Activated CD4-positive, alpha-beta T cell treated with anti-CD3 and anti-CD28 coated beads, Interleukin-10, Interleukin-2, amounts not matched to agents 100 ng/mL and 50 ng/mL, durations not matched to agents 16 hours and 8 hours (primary cell): ENCODE results near the gene OGFOD3.

Experiments
- DNase-seq: peaks from one replicate; pipeline ENCODE4 v3.0.0-alpha.2; 2020

Gene OGFOD3

DNA sequence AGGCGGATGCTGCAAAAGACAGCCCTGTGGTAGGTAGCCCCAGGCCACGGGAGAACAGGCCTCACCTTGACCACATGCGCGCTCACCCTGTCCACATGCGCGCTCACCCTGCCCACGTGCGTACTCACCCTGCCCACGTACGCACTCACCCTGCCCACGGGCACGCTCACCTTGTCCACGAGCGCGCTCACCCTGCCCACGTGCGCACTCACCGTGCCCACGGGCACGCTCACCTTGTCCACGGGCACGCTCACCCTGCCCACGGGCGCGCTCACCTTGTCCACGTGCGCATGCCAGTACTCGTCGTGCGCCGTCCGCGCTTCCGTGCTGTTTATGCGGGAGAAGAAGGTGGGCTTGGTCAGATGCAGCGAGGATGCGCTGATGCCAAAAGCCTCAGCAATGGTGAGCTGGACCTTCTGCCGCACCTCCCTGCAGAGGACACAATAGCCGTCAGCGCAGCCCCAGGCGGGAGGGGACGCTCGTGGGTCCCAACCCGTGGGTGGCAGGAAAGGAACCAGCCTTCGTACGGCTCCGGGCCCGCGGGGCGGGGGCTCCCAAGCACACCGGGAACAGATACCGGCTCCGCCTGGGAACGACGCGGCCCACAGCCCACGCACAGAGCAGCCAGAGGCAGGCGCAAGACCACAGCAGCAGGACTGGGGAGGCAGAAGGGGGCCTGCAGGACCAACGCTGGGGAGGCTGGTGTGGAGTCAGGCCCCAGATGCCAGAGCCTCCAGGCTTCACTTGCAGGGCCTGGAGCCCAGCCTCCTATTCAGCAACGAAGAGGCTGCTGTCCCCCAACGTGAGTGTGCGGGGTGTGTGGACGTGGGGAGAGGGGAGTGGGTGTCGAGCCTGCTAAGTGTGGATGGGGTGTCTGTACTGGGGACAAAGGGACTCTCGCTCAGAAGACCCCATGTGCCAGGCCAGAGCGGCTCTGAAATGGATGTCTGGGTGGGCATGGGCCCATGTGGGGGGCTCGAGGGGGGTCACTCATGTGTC is 14.4 kb downstream of the OGFOD3 start:
- no peak for DNase-seq

DNA sequence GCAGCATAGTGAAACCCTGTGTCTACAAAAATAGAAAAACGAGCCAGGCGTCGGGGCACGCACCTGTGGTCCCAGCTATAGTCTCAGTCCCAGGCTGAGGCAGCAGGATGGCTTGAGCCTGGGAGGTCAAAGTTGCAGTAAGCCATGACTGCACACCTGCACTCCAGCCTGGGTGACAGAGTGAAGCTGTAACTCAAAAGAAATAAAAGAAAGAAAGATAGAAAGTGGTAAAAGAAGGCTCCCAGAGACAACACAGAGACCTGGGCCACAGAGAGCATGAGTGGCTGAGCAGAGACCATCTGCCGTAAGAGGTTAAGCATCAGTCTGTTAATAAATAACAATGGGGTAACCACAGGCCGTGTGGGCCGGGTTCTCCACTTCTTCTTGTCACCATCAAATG is 15.5 kb downstream of the OGFOD3 start:
- DNase-seq, result no peak

DNA sequence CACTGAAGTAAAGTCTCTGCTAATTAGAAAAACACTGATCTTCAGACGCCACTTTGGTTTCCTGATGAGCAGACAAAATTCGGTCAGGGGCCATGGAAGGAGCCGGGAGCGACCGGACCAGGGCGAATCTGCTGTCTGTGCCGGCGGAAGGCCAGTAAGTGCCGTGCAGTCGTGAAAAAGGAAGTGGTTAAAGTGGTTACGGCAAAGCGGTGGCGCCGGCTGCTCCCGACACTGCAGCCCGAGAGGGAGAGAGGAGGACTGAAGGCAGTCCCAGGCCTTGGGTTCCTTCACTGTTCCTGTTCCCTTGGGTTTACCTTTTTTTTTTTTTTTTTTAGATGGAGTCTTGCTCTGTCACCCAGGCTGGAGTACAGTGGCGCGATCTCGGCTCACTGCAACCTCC is 17.6 kb downstream of the OGFOD3 start:
- DNase-seq, result peak; percentile 77

DNA sequence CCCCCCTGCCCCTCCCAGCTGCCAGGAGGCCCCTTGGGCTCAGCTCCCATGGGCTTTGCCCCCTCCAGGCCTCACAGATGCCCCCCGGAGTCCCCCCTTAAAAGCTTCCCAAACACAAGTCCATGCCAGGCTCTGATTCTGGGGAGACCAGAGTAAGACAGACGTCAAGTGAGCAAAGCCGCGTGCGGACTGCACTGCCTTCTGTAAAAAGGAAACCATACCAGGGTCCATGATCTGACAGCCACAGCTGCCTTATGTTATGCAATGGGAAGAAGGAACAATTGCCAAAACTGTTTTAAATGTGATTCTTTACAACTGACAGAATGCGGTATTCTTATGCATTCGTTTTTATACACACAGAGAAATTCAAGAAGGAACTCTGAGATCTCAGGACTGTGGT is 18.2 kb downstream of the OGFOD3 start:
- DNase-seq, result no peak

DNA sequence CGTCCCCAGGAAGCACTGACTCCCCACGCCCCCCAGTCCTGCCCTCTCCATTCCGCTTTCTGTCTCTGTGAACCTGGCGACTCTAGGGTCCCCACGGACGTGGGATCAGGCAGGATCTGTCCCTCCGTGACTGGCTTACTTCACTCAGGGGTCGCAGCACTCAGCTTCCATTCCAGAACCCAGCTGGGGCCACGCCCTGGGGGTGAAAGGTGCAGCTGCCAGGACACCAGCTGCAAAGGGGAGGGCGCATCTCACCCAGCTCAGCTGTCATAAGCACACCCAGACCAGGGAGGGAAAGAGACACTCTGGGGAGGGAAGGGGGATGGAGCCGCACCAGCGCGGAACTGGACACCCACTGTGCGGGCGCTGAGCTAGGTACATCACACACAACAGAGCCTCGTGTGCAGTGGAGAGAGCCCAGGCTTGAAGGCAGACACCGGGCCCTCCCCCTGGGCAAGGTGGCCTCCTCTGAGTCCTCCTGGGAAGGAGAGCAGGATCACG is 18.7 kb downstream of the OGFOD3 start:
- DNase-seq, result no peak

DNA sequence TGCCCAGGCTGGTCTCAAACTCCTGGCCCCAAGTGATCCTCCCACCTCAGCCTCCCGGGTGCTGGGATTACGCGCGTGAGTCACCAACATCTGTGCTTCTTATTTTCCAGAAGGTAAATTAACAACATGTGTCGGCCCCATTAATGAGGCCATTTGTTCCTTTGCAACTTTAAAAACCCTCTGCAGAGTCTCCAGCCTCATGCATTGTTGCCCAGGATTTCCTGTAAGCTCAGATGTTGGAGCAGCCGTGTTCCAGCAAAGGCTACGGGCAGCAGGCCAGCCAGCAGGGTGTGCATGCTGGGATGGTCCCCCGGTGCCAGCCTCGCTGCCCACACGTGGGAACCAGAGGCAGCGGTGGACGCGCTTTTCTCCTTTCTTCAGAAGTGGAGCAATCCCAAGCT is 19.3 kb downstream of the OGFOD3 start:
- no peak for DNase-seq

DNA sequence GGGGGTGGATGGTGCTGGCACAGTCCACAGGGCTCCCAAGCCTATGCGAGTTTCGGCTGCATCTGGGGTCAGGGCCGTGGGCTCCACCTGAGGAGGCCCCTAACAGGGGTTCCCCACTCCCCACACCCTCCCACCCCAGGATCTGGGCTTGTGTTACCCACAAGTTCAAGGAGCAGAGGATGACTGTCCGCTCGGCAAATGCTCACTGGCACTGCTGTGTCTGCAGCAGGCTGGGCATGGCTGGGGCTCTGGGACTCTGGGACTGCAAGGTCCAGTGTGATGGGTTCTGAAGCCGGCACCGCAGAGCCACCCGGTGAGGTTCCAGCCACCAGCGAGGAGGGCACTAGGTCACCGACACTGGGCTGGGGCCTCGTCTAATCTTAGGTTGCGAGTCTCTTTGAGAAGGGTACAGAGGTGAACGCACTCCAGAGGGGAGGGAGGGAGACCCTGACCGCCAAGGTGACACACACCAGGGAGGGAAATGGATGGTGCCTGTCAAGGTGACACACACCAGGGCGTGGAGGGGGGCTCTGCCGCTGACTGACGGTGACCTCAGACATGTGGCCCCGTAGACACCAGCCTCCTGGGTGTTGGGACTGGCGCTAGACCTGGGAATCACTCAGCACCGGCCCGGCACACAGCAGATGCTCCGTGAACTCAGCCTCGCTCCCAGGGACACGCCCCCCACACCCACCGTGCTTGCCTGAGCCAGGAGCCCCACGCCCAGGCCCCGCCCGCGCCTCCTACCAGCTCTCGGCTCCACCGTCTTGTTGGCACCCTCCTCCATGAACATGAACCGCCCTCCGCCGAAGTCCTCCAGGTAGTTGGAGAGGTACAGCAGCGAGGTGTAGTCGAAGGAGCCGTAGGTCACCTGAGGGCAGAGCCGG is 20.7 kb downstream of the OGFOD3 start:
- DNase-seq, result no peak

DNA sequence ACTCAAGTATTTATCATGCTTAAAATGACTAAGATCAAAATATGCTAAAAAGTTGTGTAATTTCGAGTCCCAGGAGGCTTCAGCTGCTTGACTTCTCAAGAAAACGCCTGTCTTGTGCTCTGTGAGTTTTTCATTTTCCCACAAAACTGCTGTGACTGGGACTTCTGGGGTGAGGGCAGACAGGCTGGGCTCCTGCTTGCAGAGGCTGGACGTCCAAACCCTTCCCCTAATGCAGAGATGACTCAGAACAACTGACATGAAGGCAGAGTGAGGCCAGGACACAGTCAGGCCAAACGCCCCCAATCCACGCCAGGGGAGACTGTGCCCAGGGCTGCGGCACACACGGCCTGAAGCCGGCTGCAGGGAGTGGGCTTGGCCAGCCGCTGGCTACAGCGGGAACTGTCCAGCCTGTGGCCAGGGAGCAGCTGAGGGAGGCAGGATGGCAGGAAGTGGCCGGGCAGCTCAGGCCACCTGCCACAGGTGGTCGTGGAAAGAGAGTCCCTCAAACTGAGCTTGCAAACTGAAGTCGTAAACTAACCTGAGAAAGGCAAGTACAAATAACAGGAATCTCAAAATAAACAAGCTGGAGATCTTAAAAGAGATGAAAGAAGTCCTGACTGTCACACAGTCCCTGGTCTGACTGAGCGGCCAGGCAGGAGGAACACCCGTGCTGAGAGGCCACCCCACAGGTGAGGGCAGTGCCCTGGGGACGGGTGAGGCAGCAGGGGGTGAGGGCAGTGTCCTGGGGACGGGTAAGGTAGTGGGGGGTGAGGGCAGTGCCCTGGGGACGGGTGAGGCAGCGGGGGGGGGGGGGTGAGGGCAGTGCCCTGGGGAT is 21.6 kb downstream of the OGFOD3 start:
- DNase-seq, result no peak

DNA sequence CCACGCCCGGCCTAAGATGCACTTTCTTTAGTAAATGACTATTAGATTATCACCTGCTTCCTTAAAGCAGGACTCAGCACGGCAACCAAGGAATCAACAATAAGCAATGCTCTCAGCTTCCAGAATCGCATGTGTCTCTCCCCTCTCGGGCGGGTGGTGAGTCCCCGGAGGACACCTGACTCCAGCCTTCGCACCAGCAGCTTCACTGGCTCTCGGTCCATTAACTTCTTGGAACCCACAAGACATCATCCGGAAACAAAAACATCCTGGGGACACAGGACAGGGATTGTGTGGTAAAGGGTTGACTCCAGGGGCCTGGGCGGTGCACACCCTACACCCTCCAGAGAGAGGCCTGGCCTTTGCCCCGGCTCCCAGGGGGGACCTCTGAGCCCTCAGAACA is 24.1 kb downstream of the OGFOD3 start:
- DNase-seq, result no peak

DNA sequence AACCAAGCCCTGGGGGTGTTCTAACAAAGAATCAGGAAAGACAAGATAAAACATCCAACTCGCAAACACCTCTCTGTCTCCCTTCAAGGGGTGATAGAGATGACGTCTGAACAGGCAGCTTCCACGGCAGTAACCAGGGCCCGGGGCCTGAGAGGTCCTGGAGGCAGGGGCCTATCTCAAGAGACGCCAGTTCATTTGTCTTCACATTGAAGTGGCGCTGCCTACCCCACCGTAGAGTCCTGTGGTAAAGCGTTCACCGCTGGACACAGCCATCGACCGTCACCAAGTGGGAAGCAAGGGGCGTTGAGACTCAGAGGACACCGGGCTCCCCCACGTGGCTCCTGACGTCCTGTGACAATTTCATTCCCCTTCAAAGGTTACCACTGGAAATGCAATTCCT is 25.4 kb downstream of the OGFOD3 start:
- DNase-seq, result no peak

DNA sequence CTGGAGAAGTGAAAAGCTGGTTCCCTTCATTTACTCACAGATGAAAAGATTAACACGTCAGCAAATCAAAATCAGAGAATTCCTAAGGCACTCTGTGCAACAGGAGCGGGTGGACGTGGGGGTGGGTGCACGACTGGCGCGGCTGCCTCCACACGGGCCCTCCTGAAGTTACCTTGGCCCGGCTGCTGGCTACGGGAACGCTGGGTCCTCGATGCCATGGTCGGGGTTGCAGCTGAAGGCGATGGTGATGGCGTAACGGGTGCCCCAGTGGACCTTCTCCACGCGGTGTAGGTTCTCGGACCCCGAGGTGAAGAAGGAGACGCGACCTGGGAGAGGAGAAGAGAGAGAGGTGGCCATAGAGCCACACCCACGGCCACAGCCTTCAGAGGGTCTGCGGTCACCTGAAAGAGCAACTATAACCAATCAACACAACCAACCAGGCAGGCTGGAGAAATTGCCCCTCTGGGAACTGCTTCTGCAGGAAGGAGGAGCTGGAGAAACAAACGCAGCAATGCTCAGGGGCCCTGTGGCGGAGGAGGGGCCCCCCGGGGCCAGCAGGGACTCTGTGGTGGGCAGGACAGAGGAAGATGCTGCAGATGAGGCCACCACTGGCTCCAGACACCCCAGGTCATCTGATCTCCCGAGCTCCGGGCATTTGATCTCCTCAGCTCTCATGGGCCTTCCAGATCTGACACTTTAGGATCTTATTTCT is 26.0 kb downstream of the OGFOD3 start:
- DNase-seq, result no peak

DNA sequence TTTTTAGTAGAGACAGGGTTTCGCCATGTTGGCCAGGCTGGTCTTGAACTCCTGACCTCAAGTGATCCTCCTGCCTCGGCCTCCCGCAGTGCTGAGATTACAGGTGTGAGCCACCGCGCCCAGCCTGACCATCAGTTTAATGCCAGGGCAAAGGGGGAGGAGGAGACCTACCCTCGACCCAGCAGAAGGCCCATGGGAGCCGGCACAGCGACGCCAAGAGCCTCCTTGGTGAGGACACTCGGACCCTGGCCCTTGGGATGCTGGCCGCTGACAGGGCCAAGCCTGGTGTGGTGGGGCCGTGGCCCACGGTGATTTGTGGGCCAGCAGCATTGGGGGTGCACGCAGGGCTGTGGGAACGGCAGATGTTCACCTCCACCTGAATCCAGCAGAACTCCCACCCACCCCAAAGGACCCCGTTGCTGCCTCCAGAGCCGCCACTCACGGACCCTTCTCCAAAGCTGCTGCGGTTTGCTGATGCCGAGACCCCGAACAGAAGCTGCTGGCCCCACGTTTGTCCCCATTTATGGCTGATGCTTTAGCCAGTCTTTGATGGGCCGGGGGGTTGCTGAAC is 26.8 kb downstream of the OGFOD3 start:
- DNase-seq, result no peak

DNA sequence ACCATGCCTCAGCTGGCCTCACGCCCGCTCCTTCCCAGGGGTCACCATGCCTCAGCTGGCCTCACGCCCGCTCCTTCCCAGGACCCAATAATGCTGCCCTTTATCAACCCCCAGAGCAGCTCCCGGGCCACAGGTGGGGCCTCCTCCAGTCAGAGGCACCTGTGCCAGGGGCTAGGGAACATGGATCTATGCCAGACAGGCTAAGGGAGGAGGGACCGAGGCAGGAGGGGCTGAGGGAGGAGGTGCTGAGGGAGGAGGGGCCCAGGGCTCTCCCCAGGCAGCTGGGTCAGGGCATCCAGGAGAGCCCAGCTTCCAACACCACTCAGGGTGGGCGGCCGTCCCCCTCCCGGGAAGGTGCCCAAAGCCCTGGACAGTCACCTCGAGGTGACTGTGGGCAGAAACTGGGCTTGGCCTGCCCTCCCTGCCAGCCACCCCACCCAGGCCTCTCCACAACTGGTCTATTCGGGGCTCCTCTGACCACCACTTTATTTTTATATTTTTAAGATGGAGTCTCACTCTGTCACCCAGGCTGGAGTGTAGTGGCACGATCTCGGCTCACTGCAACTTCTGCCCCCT is 27.4 kb downstream of the OGFOD3 start:
- DNase-seq, result no peak

DNA sequence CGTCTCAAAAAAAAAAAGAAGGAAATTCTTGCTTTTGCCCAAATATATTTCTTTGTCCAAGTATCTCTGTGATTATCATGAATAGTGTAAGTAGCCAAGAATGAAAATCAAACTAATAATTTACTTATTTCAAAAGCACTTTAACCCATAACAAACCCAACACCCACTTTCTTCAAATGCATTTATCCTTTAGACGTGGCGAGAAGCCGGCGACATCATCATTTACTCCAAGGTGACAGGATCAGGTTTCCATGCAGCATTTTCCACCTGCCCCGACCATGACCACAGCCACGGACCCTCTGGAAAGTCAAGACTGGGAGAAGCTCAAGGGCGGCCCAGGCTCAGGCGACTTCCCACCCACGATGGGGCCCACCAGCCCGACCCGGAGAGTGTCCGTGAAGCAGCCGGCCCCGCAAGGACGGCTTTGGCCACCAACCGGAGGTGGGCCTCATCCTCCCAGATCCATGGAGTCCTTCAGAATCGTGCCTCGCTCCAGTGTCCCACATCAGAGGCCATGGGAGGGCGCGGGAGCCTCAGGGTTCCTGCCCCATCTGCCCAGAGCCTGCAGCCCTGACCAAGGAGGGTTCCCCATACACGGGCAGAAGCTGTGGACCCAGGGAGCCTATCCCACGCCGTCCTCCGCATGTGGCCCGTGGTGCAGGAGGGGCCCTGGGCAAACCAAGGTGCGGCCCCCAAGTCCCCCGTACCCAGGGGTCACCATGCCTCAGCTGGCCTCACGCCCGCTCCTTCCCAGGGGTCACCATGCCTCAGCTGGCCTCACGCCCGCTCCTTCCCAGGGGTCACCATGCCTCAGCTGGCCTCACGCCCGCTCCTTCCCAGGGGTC is 28.1 kb downstream of the OGFOD3 start:
- no peak for DNase-seq

DNA sequence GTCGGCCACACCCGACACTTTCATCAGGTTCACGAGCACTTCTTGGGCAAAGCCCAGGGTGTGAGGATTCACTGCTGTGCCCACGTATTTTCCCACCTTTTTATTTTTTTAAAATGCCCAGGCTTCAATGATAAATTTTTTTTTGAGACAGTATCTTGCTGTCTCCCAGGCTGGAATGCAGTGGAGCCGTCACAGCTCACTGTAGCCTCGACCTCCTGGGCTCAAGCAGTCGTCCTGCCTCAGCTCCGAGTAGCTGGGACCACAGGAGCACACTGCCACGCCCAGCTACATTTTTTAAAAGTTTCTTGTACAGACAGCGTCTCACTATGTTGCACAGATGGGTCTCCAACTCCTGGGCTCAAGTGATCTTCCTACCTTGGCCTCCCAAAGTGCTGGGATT is 29.0 kb downstream of the OGFOD3 start:
- no peak for DNase-seq

DNA sequence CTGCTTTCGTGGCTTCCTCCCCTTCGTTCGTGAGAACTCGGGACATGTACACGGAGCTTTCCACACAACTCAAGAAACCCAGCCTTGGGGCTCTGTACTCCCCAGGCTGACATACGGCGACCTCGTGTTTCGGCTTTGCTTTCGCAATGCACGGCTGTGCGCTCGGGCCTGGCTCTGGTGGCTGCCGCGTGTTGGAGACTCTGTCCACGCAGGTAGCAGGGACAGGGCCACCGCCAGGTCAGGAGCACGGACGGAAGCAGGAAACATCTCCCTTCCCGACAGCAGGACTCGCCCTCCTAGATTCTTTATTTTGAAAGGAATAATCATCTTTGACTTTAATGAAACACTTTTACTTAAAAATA is 29.5 kb downstream of the OGFOD3 start:
- no peak for DNase-seq

DNA sequence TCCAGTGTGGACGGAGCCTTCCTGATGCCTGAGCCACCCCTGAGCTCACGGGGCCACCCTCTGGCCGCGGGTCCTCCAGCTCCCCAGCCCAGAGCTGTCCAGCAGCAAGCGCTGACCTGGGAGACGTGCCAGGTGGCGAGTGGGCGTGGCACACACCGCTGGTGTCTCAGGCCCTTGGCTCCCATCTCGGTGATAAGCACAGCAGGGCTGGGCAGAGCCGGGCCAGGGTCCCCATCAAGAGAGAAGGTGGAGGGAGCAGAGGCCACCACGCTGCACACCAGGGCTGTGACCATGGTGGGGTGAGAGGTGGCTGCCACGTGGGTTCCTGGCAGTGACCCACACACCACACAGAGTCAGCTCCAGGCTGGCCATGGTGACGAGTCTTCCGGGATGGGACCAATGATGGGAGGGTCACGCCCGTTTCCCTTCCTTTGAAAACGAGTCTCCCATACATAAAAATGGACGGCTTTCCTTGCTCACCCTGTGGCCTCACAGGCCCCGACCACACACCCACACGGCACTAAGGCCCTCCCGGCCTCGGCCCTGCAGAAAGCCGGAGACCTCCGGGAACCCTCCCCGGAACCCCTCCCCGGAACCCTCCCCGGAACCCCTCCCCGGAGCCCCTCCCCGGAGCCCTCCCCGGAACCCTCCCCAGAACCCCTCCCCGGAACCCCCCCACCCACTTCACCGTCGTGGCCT is 30.0 kb downstream of the OGFOD3 start:
- no peak for DNase-seq

DNA sequence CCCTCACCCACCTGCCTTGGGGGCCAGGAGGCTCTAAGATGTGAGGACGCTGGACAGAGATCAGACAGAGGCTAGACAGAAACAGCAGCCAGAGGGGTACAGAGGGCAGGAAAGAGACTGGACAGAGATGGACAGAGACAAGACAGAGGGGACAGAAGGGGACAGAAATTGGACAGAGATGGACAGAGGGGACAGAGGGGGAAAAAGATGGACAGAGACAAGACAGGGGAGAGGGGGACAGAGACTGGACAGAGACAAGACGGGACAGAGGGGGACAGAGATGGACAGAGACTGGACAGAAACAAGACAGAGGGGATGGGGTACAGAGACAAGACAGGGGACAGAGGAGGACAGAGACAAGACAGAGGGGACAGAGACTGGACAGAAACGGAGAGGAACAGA is 30.7 kb downstream of the OGFOD3 start:
- DNase-seq, result no peak

DNA sequence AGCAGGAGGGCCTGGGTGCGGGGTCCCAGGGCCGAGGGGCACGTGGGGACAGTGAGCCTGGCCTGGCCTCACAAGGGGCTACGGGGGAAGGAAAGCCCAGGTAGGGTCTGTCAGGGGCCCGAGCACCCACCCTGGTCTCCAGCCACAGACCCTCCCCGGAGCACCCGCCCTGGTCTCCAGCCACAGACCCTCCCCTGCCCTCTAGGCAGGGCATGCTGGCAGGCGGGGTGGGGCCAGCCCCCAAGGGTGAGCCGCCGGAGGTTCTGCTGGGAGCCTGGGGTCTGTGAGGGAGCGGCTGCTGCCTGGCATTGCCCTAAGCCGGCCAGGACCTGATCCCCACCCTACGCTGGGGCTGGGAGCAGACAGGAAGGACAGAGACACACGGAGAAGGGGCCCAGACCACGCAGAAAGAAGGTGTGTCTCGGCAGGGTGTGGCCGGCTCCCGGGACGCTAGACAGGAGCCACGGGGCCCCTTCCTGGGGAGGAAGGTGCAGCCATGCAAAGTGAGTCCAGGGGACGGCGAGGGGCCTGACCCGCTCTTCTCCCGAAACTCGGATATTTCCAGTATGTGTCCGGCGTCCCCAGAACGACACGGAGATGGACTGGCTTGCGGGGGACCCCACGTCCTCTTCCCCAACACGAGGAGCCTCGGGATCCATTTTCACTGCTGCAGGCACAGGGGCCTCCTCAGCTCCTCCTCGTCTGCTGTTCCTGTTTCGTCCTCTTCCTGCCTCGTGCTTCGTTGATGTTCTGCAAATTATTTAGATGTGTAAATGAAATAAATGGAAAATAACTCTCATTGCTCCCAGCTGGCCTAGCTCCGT is 31.3 kb downstream of the OGFOD3 start:
- DNase-seq, result no peak
